Tibial nerve (tissue), 4 donors: ENCODE measurements around the gene NOXRED1. TPM values are rescaled to one million over a fixed set of nuclear protein-coding genes. Genes with fewer than 3 reads are reported as not detected.

Experiments used
- DNase-seq, 2 donors: peaks; one replicate each; pipeline ENCODE4 v3.0.0-alpha.2; 2019; ENCODE audit warnings: low spot score in 2 of 2
- H3K27ac ChIP-seq, 4 donors: fragments of 200-600 bp; sonication (generic) in 3 of 4; one replicate each; pipeline ENCODE4 v1.5.1; 2017 to 2019; ENCODE audit warnings: mild to moderate bottlenecking in 1 of 4
- H3K27me3 ChIP-seq, 2 donors: fragments of 200-600 bp; sonication (generic) in 1 of 2; one replicate each; pipeline versions ENCODE4 v1.5.1 to v1.6.0; 2017 to 2019
- H3K36me3 ChIP-seq, 3 donors: fragments of 200-600 bp; sonication (generic); one replicate each; pipeline ENCODE4 v1.5.1; 2018 to 2019
- H3K4me1 ChIP-seq, 4 donors: fragments of 200-600 bp; sonication (generic) in 3 of 4; one replicate each; pipeline ENCODE4 v1.5.1; 2017 to 2019
- H3K4me3 ChIP-seq, 4 donors: fragments of 200-600 bp; sonication (generic) in 3 of 4; one replicate each; pipeline ENCODE4 v1.5.1; 2017 to 2019; ENCODE audit warnings: mild to moderate bottlenecking in 1 of 4, moderate library complexity in 1 of 4
- H3K9me3 ChIP-seq, 4 donors: fragments of 200-600 bp; sonication (generic) in 3 of 4; one replicate each; pipeline ENCODE4 v1.5.1; 2017 to 2019
- CTCF ChIP-seq, 5 experiments: fragments of 200-600 bp in 3 of 5; fragments of 450-650 bp in 2 of 5; sonication (generic) in 3 of 5; IDR thresholded peaks; one replicate each; pipeline ENCODE4 v1.5.1; 2016 to 2019; ENCODE audit warnings: antibody characterized with exemption in 5 of 5, mild to moderate bottlenecking in 3 of 5, moderate library complexity in 2 of 5
- EP300 ChIP-seq, 2 donors: sonication (generic); formaldehyde crosslinking; IDR thresholded peaks; one replicate each; pipeline ENCODE4 v1.6.1; 2017; ENCODE audit warnings: antibody characterized with exemption in 2 of 2, mild to moderate bottlenecking in 1 of 2
- POLR2A ChIP-seq, 2 donors: fragments of 450-650 bp; IDR thresholded peaks; one replicate each; pipeline ENCODE4 v1.6.1; 2017; ENCODE audit warnings: antibody characterized with exemption in 2 of 2, mild to moderate bottlenecking in 2 of 2, moderate library complexity in 2 of 2
- WGBS, 2 donors: methylation state at CpG; one replicate each; pipeline ENCODE4 v1.1.5; 2018; 5-methylcytosine and 5-hydroxymethylcytosine counted together
- total RNA-seq, 4 donors: library from RNA; depleted of rRNA; stranded (reverse); fragments of >200 nt; gene quantifications; one replicate each; pipeline ENCODE4 v1.1.0, GENCODE V29; 2016

Gene NOXRED1
- total RNA-seq, 4 donors from 2014 or later, result 9.0 TPM; not detected in 3

- H3K4me3 ChIP-seq, result peak overlapping the region in 2 of 4 donors; percentile 84 to 89
- H3K9me3 ChIP-seq, result no peaks in the 10 kb centered on the region
- 73 to 78% methylated on average over 9 of the region's 9 CpGs for WGBS, 2 donors
- peak overlapping the region in 1 of 4 donors; percentile 87 for H3K27ac ChIP-seq
- DNase-seq, result no peak
- H3K4me1 ChIP-seq, result peaks cover 0 to 27% (median 0%) of the 10 kb centered on the region in 4 donors
- no peaks in the 10 kb centered on the region for H3K36me3 ChIP-seq
- no peaks in the 10 kb centered on the region for H3K27me3 ChIP-seq
- TF ChIP-seq CTCF (IDR thresholded peaks at IDR 0.05) (no peak), EP300 (IDR thresholded peaks at IDR 0.05) (no peak), POLR2A (IDR thresholded peaks at IDR 0.05) (no peak)
Observed at GRCh38 chr14:77375164-77375950, 48.0 kb downstream of the NOXRED1 start.

- Histone ChIP-seq H3K27ac (no peak overlapping the region), H3K4me1 (peaks cover 0 to 22% (median 0%) of the 10 kb centered on the region in 4 donors), H3K27me3 (no peaks in the 10 kb centered on the region), H3K4me3 (no peak overlapping the region), H3K9me3 (no peaks in the 10 kb centered on the region), H3K36me3 (no peaks in the 10 kb centered on the region)
- DNase-seq, result no peak
- TF ChIP-seq POLR2A (IDR thresholded peaks at IDR 0.05) (no peak), EP300 (IDR thresholded peaks at IDR 0.05) (no peak), CTCF (IDR thresholded peaks at IDR 0.05) (no peak)
- WGBS, 2 donors, result 32 to 44% methylated on average over 4 of the region's 4 CpGs
Observed at GRCh38 chr14:77372304-77372841, 51.0 kb downstream of the NOXRED1 start.

GRCh38 chr14:77369285-77369684 lies 54.0 kb downstream of the NOXRED1 start:
- Histone ChIP-seq H3K27me3 (no peaks in the 10 kb centered on the region), H3K27ac (no peak overlapping the region), H3K36me3 (no peaks in the 10 kb centered on the region), H3K9me3 (no peaks in the 10 kb centered on the region), H3K4me3 (no peak overlapping the region), H3K4me1 (peaks cover 0 to 5% (median 0%) of the 10 kb centered on the region in 4 donors)
- no peak for DNase-seq
- 57 to 63% methylated on average over 1 of the region's 1 CpG for WGBS, 2 donors
- TF ChIP-seq EP300 (IDR thresholded peaks at IDR 0.05) (no peak), CTCF (IDR thresholded peaks at IDR 0.05) (no peak)

GRCh38 chr14:77364146-77364545 lies 59.2 kb downstream of the NOXRED1 start:
- TF ChIP-seq EP300 (IDR thresholded peaks at IDR 0.05), result no peak
- no peak for TF ChIP-seq CTCF (IDR thresholded peaks at IDR 0.05)
- Histone ChIP-seq H3K27ac (no peak overlapping the region), H3K9me3 (no peaks in the 10 kb centered on the region), H3K4me3 (no peak overlapping the region), H3K27me3 (no peaks in the 10 kb centered on the region), H3K36me3 (no peaks in the 10 kb centered on the region), H3K4me1 (no peaks in the 10 kb centered on the region)
- 85 to 89% methylated on average over 3 of the region's 3 CpGs for WGBS, 2 donors
- DNase-seq, result no peak

GRCh38 chr14:77359626-77360025 lies 63.7 kb downstream of the NOXRED1 start:
- Histone ChIP-seq H3K27ac (no peak overlapping the region), H3K4me3 (no peak overlapping the region), H3K9me3 (no peaks in the 10 kb centered on the region), H3K27me3 (no peaks in the 10 kb centered on the region), H3K4me1 (no peaks in the 10 kb centered on the region), H3K36me3 (no peaks in the 10 kb centered on the region)
- no peak for TF ChIP-seq CTCF (IDR thresholded peaks at IDR 0.05)
- TF ChIP-seq EP300 (IDR thresholded peaks at IDR 0.05), result no peak
- no peak for TF ChIP-seq POLR2A (IDR thresholded peaks at IDR 0.05)
- no peak for DNase-seq
- 100% methylated on average over 1 of the region's 1 CpG for WGBS, 2 donors
